Type B pancreatic cell (in vitro differentiated cells): ENCODE data around the gene PIP4K2B. TPM values are rescaled to one million over a fixed set of nuclear protein-coding genes. Genes with fewer than 3 reads are reported as not detected.

ENCODE experiments used
- DNase-seq: peaks from one replicate; pipeline ENCODE4 v3.0.0; 2021; ENCODE audit warnings: mixed read lengths; ENCODE audit not compliant: unreplicated experiment; ENCODE audit errors: extremely low spot score
- H3K27ac Mint-ChIP-seq: 2 replicates; pipeline ENCODE4 v1.8.0; 2021; ENCODE audit warnings: mild to moderate bottlenecking, mixed read lengths
- H3K27me3 Mint-ChIP-seq: 2 replicates; pipeline ENCODE4 v1.8.0; 2021; ENCODE audit warnings: mixed read lengths
- H3K36me3 Mint-ChIP-seq: 2 replicates; pipeline ENCODE4 v1.8.0; 2021; ENCODE audit warnings: mixed read lengths
- H3K4me1 Mint-ChIP-seq: one replicate; pipeline ENCODE4 v1.8.0; 2021; ENCODE audit warnings: mixed read lengths; ENCODE audit not compliant: unreplicated experiment
- H3K4me3 Mint-ChIP-seq: 2 replicates; pipeline ENCODE4 v1.8.0; 2021; ENCODE audit warnings: mild to moderate bottlenecking, mixed read lengths
- H3K9me3 Mint-ChIP-seq: 2 replicates; pipeline ENCODE4 v1.8.0; 2021; ENCODE audit warnings: mixed read lengths
- CTCF ChIP-seq: fragments of 200-600 bp; sonication (generic); conservative IDR thresholded peaks from 2 replicates; pipeline ENCODE4 v1.5.0; 2021; ENCODE audit warnings: antibody characterized with exemption, mild to moderate bottlenecking
- total RNA-seq: library from RNA; stranded (reverse); gene quantifications from 2 replicates; pipeline ENCODE4 v1.2.1, GENCODE V29; 2021; ENCODE audit warnings: low replicate concordance

The PIP4K2B gene
- total RNA-seq, 1 donor from 2014 or later = 72.6 TPM

GRCh38 chr17:38752308-38753070, 46.9 kb downstream of the PIP4K2B start, which contains the start of gene PSMB3:
TSS of gene PSMB3 (plus strand) at chr17:38752741. CDS start at chr17:38752827, 86 bp downstream.
- no peak for TF ChIP-seq CTCF
- Mint-ChIP-seq H3K36me3 (peaks cover 15% of the 10 kb centered on the region), H3K27ac (peak within 1 kb of the TSS; percentile 90), H3K9me3 (no peaks in the 10 kb centered on the region), H3K4me3 (peak within 1 kb of the TSS; percentile 99), H3K27me3 (peaks cover 13% of the 10 kb centered on the region), H3K4me1 (peaks cover 20% of the 10 kb centered on the region)
- peak; percentile 92 for DNase-seq

- no peaks in the 10 kb centered on the region for H3K9me3 Mint-ChIP-seq
- peaks cover 20% of the 10 kb centered on the region for H3K4me1 Mint-ChIP-seq
- peak; percentile 93 for DNase-seq
- TF ChIP-seq CTCF = no peak
- peak overlapping the region; percentile 90 for H3K27ac Mint-ChIP-seq
- H3K27me3 Mint-ChIP-seq = peaks cover 13% of the 10 kb centered on the region
- H3K36me3 Mint-ChIP-seq = peaks cover 15% of the 10 kb centered on the region
- H3K4me3 Mint-ChIP-seq = peak overlapping the region; percentile 99
Observed at GRCh38 chr17:38751808-38752307, 47.5 kb downstream of the PIP4K2B start.

DNA sequence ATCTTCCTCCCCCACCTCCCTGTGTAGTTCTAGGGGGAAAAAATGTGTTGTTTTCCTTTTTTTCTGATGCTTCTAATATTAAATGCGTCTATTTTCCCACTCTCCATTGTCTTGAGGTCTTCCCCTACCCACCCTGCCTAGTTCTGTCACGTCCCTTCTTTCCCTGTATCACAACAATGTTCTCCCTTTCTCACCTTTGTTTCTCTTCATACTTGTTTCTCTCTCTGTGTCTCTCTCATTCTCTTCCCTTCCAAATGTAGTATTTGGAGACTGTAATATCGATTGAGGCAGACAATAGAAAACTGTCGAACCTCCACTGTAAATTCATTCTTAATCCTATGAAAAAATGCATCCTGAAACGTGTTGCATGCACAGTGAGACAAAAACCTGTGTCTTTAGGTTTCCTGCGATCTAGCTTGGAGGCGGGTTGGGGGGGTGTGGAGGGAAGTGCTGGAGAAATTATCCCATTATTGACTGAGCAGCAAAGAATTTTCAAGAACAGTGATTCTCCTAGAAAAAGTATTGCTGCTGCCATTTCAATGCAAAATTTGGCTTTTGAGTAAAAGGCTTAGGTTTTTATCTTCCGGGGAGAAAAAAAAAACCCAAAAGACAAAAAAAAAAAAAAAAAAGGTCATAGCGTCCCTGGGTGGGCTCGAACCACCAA, 48.1 kb downstream of the PIP4K2B start:
- H3K4me1 Mint-ChIP-seq = peaks cover 25% of the 10 kb centered on the region
- peak overlapping the region; percentile 99 for H3K4me3 Mint-ChIP-seq
- DNase-seq = no peak
- H3K36me3 Mint-ChIP-seq = peaks cover 15% of the 10 kb centered on the region
- peak overlapping the region; percentile 90 for H3K27ac Mint-ChIP-seq
- H3K27me3 Mint-ChIP-seq = peaks cover 13% of the 10 kb centered on the region
- TF ChIP-seq CTCF = no peak
- no peaks in the 10 kb centered on the region for H3K9me3 Mint-ChIP-seq

DNA sequence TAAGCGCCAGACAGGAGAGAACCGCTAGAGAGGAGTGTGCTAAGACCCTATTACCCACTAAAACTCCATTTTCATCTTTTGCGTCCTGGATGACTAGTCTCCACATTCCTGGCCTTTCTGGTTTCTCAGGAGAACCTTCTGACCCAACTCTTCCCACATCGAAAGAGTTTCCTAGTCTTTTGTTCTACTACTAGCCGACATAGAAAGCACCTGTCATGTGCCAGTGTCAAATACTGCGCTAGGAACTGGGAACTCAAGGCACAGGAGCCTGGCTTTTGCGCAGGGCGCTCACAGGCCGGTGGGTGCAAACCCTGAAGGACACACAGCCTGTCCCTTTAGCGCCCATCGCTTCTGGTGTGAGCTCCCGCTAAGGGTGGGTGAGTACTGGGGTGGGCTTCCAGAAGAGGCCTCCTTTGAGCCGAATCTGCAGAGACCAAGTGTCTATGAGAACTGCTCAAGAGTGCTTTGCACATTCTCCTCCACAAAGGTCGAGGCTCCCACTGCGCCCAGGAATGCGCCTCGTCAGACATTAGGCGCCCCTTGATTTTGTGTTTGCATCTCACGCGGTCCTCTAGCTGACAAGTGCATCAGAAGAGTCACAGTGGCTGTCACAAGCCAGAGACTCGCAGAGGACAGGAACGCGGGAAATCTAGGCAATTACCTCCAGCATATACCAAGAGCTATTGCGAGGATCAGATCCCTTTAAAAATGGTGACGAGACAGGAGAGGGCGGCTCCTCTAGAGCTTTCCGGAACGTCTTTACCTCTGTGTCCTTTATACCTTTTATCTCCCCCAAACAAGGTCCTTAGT, 48.8 kb downstream of the PIP4K2B start:
- Mint-ChIP-seq H3K36me3 (peaks cover 10% of the 10 kb centered on the region), H3K9me3 (no peaks in the 10 kb centered on the region), H3K4me1 (peaks cover 32% of the 10 kb centered on the region), H3K4me3 (peak overlapping the region; percentile 99), H3K27me3 (peaks cover 13% of the 10 kb centered on the region), H3K27ac (peak overlapping the region; percentile 90)
- no peak for TF ChIP-seq CTCF
- DNase-seq = no peak

GRCh38 chr17:38750044-38750311, 49.4 kb downstream of the PIP4K2B start:
- Mint-ChIP-seq H3K9me3 (no peaks in the 10 kb centered on the region), H3K4me1 (peaks cover 33% of the 10 kb centered on the region), H3K27me3 (peaks cover 13% of the 10 kb centered on the region), H3K4me3 (peak overlapping the region; percentile 99), H3K27ac (peak overlapping the region; percentile 61), H3K36me3 (peaks cover 10% of the 10 kb centered on the region)
- TF ChIP-seq CTCF = no peak
- no peak for DNase-seq
